Endothelial cell of umbilical vein (primary cell): ENCODE data around the gene OPN1SW.

Experiments
- CTCF ChIP-seq, 2 donors: IDR thresholded peaks; 1 replicate in 1 of 2; 2 replicates in 1 of 2; pipeline ENCODE4 v1.5.1; 2011; ENCODE audit warnings: low read length in 2 of 2, mild to moderate bottlenecking in 2 of 2, moderate library complexity in 2 of 2, control low read depth in 1 of 2, inconsistent platforms in 1 of 2, low read depth in 1 of 2; ENCODE audit not compliant: insufficient read depth in 1 of 2; ENCODE audit errors: extremely low read depth in 1 of 2
- EZH2 ChIP-seq: IDR thresholded peaks from 2 replicates; pipeline ENCODE4 v1.6.1; 2012; ENCODE audit warnings: borderline replicate concordance, low read depth, mild to moderate bottlenecking, moderate library complexity, low read length, inconsistent platforms; ENCODE audit not compliant: severe bottlenecking
- FOS ChIP-seq: IDR thresholded peaks from 2 replicates; pipeline ENCODE4 v1.6.1; 2011; ENCODE audit warnings: mild to moderate bottlenecking, low read length, moderate library complexity, borderline replicate concordance; ENCODE audit not compliant: insufficient read depth
- GATA2 ChIP-seq: IDR thresholded peaks from 2 replicates; pipeline ENCODE4 v1.7.0; 2011; ENCODE audit warnings: low read depth, mild to moderate bottlenecking, moderate library complexity, mixed read lengths, low read length; ENCODE audit not compliant: insufficient read length, insufficient read depth
- JUN ChIP-seq: IDR thresholded peaks from 2 replicates; pipeline ENCODE4 v1.6.1; 2011; ENCODE audit warnings: borderline replicate concordance, low read depth; ENCODE audit not compliant: insufficient read length, insufficient read depth
- MAX ChIP-seq: IDR thresholded peaks from 2 replicates; pipeline ENCODE4 v1.6.1; 2011; ENCODE audit not compliant: insufficient read depth, insufficient read length
- MYC ChIP-seq: IDR thresholded peaks from one replicate; pipeline ENCODE4 v1.6.1; 2011; ENCODE audit warnings: mild to moderate bottlenecking, low read depth, low read length
- POLR2A ChIP-seq: IDR thresholded peaks from 2 replicates; pipeline ENCODE4 v1.6.1; 2012; ENCODE audit warnings: low read depth, mild to moderate bottlenecking, control low read depth, low read length
- POLR2AphosphoS5 ChIP-seq: IDR thresholded peaks from 2 replicates; pipeline ENCODE4 v1.6.1; 2012; ENCODE audit warnings: low read depth, mild to moderate bottlenecking, control low read depth, low read length, moderate library complexity; ENCODE audit not compliant: insufficient read depth

GRCh38 chr7:128739990-128740682 lies 35.5 kb downstream of the OPN1SW start:
- no peak for TF ChIP-seq CTCF (IDR thresholded peaks at IDR 0.05; ENCODE audit: extremely low read depth in 1 of 2, insufficient read depth in 1 of 2, low read depth in 1 of 2, low read length in 2 of 2)
- no peak for TF ChIP-seq POLR2AphosphoS5
- TF ChIP-seq POLR2A, result no peak
- TF ChIP-seq FOS, result no peak
- no peak for TF ChIP-seq EZH2
- TF ChIP-seq MAX, result no peak
- TF ChIP-seq MYC, result no peak
- TF ChIP-seq GATA2, result no peak
- TF ChIP-seq JUN, result no peak
